ENCODE results near the gene HGD.

HGD gene, protein sequence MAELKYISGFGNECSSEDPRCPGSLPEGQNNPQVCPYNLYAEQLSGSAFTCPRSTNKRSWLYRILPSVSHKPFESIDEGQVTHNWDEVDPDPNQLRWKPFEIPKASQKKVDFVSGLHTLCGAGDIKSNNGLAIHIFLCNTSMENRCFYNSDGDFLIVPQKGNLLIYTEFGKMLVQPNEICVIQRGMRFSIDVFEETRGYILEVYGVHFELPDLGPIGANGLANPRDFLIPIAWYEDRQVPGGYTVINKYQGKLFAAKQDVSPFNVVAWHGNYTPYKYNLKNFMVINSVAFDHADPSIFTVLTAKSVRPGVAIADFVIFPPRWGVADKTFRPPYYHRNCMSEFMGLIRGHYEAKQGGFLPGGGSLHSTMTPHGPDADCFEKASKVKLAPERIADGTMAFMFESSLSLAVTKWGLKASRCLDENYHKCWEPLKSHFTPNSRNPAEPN
- total RNA-seq, result 0.26 to 1.1 reads per million in 2 experiments

GRCh38 chr3:120682095-120682681, at the start of gene HGD:
TSS of gene HGD (minus strand) at chr3:120682239. CDS start at chr3:120682111, 128 bp downstream.
- DNase-seq (ENCODE audit: low read depth), result no peak

DNA sequence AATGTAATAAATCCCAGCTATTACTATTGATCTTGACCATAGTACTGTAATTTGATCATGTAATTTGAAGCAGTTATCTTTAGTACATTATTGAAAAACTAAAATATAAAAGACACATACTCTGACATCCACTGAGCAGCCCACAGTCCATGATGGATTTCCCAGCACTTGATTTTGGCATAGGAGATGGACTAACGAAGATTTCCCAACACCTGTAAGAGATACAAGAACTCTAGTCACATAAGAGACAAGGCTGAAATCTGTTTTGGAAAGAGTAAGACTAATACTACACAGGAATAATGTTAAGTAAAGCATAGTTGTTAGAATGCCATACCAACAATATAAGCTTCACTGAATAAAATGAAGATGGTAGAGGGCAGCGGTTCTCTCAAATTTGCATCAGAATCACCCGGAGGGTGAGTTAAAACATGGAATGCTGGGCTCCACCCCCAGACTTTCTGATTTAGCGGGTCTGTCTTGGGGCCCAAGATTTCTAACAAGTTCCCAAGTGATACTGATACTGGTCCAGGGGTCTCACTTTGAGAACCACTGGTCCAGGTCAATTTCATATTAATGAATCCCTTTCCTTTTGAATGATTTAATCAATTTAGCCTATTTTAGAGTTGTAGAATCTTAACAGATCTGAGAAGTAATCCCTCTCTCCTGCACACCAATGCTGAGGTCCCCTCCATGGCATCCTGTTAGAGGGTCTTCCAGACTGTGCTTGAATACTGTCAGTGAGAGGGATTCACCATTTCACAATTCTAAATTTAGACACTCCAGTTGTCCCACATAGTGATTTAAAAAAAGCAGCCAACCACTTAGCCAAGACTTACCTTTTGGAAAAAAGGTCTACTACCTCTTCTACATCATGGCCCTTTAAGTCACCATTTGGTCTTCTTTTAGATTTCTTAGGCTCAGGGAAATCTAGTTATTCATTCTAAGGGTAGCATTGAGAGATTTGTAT, 48.8 kb upstream of the HGD start:
- no peak for DNase-seq (ENCODE audit: low read depth)

- no peak for DNase-seq (ENCODE audit: low read depth)
Measured at GRCh38 chr3:120726791-120727190, 44.8 kb upstream of the HGD start.

GRCh38 chr3:120719167-120719834, 37.3 kb upstream of the HGD start:
- peak; percentile 72 for DNase-seq (ENCODE audit: low read depth)

GRCh38 chr3:120713262-120713661, 31.2 kb upstream of the HGD start:
- no peak for DNase-seq (ENCODE audit: low read depth)

GRCh38 chr3:120710369-120710768, 28.3 kb upstream of the HGD start:
- no peak for DNase-seq (ENCODE audit: low read depth)

DNA sequence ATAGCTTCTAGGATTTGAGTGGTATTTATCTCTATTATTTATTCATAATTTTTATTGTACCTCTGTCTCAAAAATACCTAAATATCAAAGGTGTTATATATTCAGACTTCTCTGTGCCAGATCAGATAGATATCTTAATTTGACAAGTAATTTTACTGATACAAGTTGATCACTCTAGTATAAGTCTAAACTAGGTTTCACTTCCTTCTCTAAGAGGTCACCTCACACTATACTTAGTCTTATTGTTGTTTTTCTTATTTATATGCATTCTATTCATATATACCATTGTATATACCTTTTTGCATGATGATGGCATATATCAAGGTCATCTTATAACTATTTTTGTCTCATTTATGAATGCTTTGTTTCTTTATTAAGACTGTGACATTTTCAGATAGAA, 26.4 kb upstream of the HGD start:
- no peak for DNase-seq (ENCODE audit: low read depth)

DNA sequence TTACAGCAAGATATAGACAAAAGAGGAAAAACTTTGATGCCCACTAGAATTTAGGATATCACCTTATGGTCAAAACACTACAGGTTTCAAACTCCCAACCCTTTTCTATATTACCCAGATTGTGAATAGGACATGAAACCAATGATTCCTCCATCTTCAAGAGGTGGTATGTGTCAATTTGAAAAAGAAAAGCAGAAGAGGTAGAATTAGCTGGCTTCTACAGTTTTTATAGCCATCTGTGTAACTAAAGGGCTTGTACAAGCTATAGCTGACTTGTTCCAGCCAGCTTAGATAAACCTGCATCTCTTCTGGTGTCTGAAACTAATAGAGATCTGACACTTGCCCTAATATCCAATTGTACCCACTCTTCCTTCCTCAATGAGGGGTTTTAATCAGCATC, 24.9 kb upstream of the HGD start:
- no peak for DNase-seq (ENCODE audit: low read depth)

DNA sequence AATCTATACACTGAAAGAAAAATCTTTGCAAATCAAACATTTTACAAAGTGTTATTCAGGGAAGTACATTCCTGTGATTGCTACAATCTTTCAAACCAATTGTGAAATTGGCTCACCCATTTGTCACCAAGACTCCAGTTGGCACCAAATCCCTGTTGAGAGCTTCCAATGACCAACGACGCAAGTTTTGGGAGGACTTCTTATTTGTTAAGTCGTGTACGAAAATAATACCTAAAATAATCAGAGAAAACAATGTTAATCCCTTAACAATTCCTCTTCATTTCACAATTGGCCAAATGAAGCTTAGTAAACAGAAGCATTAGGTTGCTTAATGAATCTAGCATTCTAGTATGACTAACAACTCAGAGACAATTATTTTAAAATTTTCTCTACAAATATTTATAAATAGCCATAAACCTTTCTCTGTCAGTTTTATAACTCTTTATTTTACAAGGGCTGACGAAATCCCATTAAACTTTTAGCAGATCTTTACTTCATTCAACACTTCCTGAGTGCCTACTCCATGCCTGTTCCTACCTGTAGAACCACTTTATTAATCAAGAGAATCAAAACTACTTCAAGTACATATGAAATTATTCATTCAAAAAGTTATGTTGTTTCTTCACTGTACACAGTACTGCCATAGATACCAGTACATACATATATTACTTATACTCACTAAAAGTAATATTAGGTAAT, 24.0 kb upstream of the HGD start:
- no peak for DNase-seq (ENCODE audit: low read depth)

- DNase-seq (ENCODE audit: low read depth), result no peak
Measured at GRCh38 chr3:120699333-120699732, 17.3 kb upstream of the HGD start.

DNA sequence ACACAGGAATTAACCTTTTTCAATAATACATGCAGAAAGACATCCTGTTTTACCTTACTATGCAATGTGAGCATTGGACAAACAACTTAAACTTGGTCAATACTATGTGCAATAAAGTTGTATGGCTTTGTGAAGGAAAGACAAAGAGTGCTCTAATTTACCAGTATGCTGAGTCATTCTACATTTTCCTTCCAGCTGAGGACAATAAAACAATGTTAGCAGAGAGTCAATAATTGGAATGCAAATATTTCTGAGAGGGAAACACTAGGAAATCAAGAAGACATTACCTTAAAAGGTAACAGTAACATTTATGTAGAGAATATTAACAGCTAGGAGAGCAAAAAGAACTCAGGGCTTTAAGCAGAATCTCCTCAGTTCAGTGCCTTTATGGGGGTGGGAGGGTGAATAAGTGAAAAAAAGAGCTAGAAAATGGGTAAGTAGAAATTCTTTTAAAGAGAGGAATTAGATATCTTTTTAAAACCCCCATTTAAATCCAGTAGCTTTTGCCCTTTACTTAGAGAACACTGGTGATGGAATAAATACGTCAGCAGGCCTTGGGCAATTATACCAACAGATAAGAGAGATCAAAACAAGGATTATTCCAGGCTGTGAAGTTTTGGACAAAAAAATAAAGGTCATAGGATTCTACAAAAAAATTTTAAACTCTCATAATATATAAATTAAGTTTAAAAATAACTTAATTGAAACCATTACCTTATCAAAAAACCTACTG, 11.6 kb upstream of the HGD start:
- DNase-seq (ENCODE audit: low read depth), result no peak

DNA sequence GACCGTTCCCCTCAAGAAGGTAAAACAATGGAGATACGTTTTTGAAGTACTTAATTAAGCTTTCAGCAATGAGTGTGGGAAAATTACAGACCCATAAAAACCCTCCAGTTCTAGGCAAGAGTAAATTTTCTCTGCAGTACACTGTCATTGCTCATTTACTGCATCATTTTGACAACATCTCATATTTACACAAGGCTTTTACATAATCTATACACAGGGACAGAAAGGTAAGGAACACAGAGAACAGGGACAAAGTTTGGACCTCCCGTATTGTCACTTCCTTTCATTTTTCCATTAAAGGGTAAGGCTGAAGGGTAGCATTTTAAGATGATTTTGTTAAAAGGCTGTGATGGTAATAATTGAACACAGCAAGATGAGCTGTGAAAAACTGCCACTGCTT, 7.4 kb upstream of the HGD start:
- DNase-seq (ENCODE audit: low read depth), result no peak

DNA sequence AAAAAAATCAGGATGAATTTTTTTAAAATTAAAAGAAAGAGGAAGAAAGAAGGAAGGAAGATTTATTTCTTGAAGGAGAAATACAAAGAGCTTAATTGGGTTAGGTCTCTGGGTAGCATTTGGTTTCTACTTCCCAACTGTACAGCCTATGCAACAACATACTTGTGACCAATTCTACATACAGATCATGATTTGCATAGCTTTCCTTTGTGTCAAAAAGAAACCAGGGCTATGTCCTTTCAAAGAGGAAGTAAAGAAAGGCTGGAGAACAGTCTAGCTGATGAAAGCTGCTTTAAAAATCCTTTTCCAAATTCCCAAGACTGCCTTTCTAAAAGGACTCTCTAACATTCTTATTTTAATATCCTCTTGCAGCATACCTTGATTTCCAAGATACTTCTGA, 6.1 kb upstream of the HGD start:
- no peak for DNase-seq (ENCODE audit: low read depth)

DNA sequence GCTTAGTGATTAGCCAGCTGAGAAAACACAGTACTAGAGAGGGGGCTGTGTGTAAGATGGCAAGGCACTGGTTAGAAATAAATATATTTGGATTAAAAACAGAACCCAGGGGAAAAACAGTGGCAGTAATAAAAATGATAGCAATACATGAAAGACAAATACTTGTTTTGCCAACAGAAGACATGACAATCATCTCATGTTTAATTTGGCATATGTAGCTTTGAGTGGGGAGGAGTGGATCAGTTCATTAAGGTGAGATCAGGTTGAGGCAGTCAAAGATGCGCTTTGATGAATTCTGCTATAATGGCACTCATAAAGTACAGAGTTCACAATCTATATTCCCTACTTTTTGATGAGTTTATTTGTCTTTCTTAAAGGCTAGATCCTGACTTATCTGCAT, 3.4 kb upstream of the HGD start:
- DNase-seq (ENCODE audit: low read depth), result no peak

DNA sequence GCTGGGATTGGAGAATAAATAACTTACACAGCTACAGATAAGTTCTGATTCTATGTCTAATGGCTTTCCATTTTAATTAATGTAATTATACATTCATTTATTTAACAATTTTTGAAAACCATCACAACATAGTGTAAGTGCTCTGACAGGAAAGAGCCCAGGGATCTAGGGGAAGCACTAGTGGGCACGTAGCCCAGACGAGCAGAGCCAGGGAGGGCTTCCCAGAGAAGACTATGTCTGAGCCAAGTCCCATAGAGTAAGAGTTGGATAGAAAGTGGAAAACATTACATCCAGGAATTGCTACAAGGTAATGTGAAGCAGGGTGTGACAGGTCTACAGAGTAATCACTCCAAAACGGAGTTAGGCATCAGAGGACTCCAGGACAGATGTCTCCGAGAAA, 2.9 kb upstream of the HGD start:
- DNase-seq (ENCODE audit: low read depth), result no peak

DNA sequence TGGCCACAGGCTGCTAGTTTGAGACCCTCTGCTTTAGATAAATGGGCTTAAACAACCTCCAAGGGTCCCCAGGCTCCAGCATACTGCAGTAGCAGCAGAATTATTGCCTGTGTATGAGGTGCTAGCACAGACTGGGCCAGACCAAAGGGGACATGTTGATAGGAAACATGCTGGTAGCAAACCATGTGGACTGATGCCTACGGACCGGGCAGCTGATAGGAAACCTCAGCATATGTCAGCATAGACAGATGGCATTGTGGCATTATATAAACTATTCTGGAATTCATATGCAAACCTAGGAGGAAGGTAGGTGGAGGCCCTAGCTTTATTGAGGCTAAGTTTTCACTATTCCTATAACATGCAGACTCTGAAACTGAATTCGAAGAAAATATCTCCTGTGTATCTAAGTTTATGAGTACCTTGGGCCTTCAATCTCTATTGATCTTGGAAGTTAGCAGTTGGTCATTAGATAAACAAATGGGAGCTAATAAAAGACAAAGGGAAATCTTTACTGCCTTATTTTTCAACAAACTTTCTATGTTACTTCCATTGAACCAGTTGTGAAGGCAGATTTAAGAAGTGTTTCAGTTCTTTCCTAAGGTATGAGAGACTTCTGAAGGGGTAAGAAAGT, 1.7 kb upstream of the HGD start:
- no peak for DNase-seq (ENCODE audit: low read depth)

GRCh38 chr3:120683213-120683612, 1.2 kb upstream of the HGD start:
- no peak for DNase-seq (ENCODE audit: low read depth)

- no peak for DNase-seq (ENCODE audit: low read depth)
Measured at GRCh38 chr3:120681506-120682038, 467 bp downstream of the HGD start.

DNA sequence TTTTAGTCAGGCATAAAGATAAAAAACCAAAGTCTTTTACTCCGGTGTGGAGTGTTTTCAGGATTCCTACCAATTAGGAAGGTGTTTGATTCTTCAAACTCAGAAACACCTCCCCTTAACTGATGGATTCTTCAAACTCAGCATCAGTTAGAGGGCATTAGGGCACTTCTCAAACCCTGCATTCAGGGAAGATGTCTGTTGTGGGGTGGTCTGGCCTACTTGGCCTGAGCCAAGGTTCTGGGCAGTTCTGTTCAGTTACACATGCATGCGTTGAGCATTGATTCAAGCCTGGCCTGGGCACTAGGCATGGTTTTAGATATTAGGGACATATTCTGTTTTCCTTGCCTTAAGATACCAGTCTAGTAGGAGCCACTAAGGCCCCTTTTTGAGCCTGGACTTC, 1.0 kb downstream of the HGD start:
- DNase-seq (ENCODE audit: low read depth), result no peak

Measured in T follicular helper cell (primary cell).